Activated T-cell treated with anti-CD3 and anti-CD28 coated beads, Interleukin-2, amount 50 U/mL, for 72 hours (primary cell): ENCODE data around the gene FBP1. TPM values are rescaled to one million over a fixed set of nuclear protein-coding genes. Genes with fewer than 3 reads are reported as not detected.

Experiments used
- total RNA-seq, 2 donors: library from RNA; stranded (reverse); gene quantifications; one replicate each; pipeline ENCODE4 v1.2.3, GENCODE V29; 2022

The FBP1 gene
- total RNA-seq, 2 donors from 2014 or later, result 1.3 to 3.3 TPM

Other genes starting within 250 kb of the FBP1 start
- not detected for gene PCAT7, start 84.4 kb downstream of the FBP1 start, total RNA-seq
- not detected for gene FBP2, start 45.7 kb downstream of the FBP1 start, total RNA-seq
- gene AOPEP, start 87.2 kb upstream of the FBP1 start, total RNA-seq, result 10 to 100 TPM in 1 of 2 donors, 1 to 10 TPM in 1; 9.0 to 13.2 TPM